ENCODE data around the gene HIVEP3. TPM values are rescaled to one million over a fixed set of nuclear protein-coding genes. Genes with fewer than 3 reads are reported as not detected.

HIVEP3 gene
- total RNA-seq, 2 donors from 2014 or later, result 3.4 to 4.0 TPM

DNA sequence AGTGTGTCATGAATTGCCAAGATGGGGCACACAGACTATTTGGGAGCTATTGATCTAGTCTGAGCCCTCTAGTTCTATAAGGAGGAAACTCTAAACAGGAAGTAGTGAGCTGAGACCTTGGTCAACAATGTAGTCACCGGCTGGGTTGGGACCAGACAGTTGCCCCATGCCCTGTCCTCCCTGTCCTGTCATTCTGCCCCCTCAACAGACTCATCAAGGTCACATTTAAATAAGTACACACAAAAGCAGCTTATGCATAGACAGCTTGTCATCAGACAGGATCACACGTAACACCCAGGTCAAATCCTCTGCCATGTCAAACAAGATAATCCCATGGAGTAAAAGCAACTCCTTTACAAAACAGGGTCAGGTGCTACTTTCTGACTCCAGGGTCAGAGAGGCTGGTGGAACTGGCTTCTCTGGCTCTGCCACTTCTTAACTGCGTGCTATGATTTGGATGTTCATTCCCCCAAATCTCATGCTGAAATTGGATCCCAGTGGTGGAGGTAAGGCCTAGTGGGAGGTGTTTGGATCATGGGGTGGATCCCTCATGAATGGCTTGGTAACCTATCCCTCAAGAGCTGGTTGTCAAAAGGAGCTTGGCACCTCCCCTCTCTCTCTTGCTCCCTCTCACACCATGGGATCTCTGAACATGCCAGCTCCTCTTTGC lies 128.9 kb downstream of the HIVEP3 start:
- H3K27ac ChIP-seq, result no peak overlapping the region
- WGBS, 2 donors, result 64 to 78% methylated on average over 3 of the region's 3 CpGs
- H3K9me3 ChIP-seq, result no peaks in the 10 kb centered on the region
- TF ChIP-seq, protein P1, sequence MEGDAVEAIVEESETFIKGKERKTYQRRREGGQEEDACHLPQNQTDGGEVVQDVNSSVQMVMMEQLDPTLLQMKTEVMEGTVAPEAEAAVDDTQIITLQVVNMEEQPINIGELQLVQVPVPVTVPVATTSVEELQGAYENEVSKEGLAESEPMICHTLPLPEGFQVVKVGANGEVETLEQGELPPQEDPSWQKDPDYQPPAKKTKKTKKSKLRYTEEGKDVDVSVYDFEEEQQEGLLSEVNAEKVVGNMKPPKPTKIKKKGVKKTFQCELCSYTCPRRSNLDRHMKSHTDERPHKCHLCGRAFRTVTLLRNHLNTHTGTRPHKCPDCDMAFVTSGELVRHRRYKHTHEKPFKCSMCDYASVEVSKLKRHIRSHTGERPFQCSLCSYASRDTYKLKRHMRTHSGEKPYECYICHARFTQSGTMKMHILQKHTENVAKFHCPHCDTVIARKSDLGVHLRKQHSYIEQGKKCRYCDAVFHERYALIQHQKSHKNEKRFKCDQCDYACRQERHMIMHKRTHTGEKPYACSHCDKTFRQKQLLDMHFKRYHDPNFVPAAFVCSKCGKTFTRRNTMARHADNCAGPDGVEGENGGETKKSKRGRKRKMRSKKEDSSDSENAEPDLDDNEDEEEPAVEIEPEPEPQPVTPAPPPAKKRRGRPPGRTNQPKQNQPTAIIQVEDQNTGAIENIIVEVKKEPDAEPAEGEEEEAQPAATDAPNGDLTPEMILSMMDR (IDR thresholded peaks at IDR 0.05), result no peak
- no peak for TF ChIP-seq POLR2A (IDR thresholded peaks at IDR 0.05)
- intact Hi-C loops (cut with DNase I), result no loop called here
- no peak overlapping the region for H3K4me3 ChIP-seq
- H3K36me3 ChIP-seq (replicated peaks in 1 of 2; ENCODE audit: insufficient read depth in 1 of 2, low read depth in 2 of 2), result no peaks in the 10 kb centered on the region
- H3K27me3 ChIP-seq, result no peaks in the 10 kb centered on the region
- no peak for ATAC-seq
- DNase-seq, result no peak
- peaks cover 8% of the 10 kb centered on the region for H3K4me1 ChIP-seq

DNA sequence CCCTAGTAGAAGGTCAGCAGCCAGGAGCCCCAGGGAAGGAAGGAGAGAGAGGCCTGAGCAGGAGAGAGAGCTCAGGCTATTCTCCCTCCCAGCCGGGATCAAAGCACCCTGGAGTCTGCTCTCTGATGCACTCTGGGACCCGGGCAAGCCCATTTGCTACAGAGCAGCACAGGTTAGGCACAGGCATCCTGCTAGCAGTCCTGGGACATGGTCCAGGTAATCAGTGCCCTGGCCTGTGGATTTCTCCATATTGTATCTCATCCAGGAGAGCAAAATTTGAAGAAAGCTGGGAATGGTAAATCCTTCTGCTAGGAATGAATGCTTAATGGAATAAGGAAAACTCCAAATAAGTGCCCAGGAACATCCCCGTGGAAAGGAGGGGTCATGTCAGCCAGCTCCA lies 130.3 kb downstream of the HIVEP3 start:
- no peaks in the 10 kb centered on the region for H3K9me3 ChIP-seq
- ATAC-seq, result no peak
- 85 to 93% methylated on average over 3 of the region's 3 CpGs for WGBS, 2 donors
- H3K4me1 ChIP-seq, result peaks cover 8% of the 10 kb centered on the region
- DNase-seq, result no peak
- H3K36me3 ChIP-seq (replicated peaks in 1 of 2; ENCODE audit: insufficient read depth in 1 of 2, low read depth in 2 of 2), result no peaks in the 10 kb centered on the region
- no peak for TF ChIP-seq POLR2A (IDR thresholded peaks at IDR 0.05)
- TF ChIP-seq, protein P1 (IDR thresholded peaks at IDR 0.05), result no peak
- H3K27me3 ChIP-seq, result no peaks in the 10 kb centered on the region
- no peak overlapping the region for H3K4me3 ChIP-seq
- intact Hi-C loops (cut with DNase I), result no loop called here
- no peak overlapping the region for H3K27ac ChIP-seq

DNA sequence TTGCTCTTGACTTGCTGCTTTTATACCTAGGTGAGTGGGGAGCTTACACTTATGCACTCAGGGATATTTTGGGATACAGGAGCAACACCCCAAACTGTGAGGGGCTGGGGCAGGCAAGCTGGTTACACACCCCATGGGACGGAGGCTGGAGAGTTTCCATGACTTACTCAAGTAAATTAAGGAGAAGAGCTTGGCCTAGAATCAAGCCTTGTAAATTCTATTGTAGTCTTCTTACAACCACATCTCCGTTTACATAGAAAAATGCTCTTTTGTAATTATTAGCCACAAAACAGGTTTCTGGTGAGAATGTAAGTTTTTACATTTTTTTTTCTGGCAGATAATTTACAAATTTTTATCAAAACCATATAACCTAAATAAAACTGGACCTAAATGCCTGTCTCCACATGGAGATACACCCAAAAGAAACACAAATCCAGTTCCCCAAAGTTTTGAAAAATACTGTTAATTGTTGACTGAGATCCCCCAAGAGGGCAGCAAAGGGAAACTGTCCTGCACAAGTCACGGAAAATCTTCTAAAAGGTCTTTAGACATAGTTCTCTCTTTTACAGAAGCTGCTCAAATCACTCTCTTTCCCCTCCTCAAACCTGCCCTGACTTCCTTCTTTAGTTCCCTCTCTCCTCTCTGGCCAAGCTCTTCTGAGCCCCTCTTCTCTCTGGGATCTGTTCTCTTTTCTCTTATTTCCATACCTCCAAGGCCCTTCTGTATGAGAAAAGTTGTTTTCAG lies 134.0 kb downstream of the HIVEP3 start:
- intact Hi-C loops (cut with DNase I), result no loop called here
- 80 to 83% methylated on average over 3 of the region's 3 CpGs for WGBS, 2 donors
- Histone ChIP-seq H3K4me1 (peaks cover under 1% of the 10 kb centered on the region), H3K4me3 (no peak overlapping the region), H3K9me3 (no peaks in the 10 kb centered on the region), H3K27me3 (no peaks in the 10 kb centered on the region), H3K36me3 (replicated peaks in 1 of 2; ENCODE audit: insufficient read depth in 1 of 2, low read depth in 2 of 2) (no peaks in the 10 kb centered on the region), H3K27ac (no peak overlapping the region)
- no peak for ATAC-seq
- no peak for TF ChIP-seq POLR2A (IDR thresholded peaks at IDR 0.05)
- TF ChIP-seq, protein P1 (IDR thresholded peaks at IDR 0.05), result no peak
- DNase-seq, result no peak

DNA sequence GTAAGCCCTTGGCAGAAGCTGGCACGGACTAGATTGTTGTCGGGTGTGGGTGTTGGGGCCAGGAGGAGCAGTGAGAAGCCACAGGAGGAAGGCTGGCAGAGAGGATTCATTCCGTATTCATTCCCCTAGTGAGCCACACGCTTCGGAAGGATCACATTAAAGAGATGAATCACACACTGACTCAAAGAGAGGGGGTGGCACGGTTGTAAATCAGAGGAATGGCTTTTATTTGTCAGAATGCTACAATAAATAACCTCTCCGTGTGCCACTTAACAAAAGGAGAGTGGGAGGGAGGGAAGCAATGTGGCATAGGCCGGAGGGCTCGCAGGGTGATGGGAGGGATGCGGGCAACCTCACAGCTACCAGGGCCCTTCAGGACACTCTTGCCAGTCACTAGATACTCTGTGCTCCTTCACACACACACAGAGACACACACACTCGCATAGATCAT lies 135.5 kb downstream of the HIVEP3 start:
- intact Hi-C loops (cut with DNase I), result no loop called here
- no peak for ATAC-seq
- Histone ChIP-seq H3K36me3 (replicated peaks in 1 of 2; ENCODE audit: insufficient read depth in 1 of 2, low read depth in 2 of 2) (no peaks in the 10 kb centered on the region), H3K9me3 (no peaks in the 10 kb centered on the region), H3K4me3 (no peak overlapping the region), H3K4me1 (peaks cover 6% of the 10 kb centered on the region), H3K27ac (no peak overlapping the region), H3K27me3 (no peaks in the 10 kb centered on the region)
- DNase-seq, result no peak
- WGBS, 2 donors, result 57 to 69% methylated on average over 11 of the region's 11 CpGs
- TF ChIP-seq, protein P1 (IDR thresholded peaks at IDR 0.05), result no peak
- TF ChIP-seq POLR2A (IDR thresholded peaks at IDR 0.05), result no peak

All from body of pancreas (tissue), 4 donors.